ENCODE results near the gene CAMK2N2.

- TF ChIP-seq ZNF175 (CRISPR knock-in tag; IDR thresholded peaks at IDR 0.05; ENCODE audit: low read depth): no peak
- no peak for TF ChIP-seq ZKSCAN1 (IDR thresholded peaks at IDR 0.05; ENCODE audit: low read depth, low read length)
- no peak for TF ChIP-seq RFX5 (IDR thresholded peaks at IDR 0.05; ENCODE audit: low read depth, low read length)
- TF ChIP-seq TBP (optimal IDR thresholded peaks at IDR 0.05; ENCODE audit: low read depth, low read length): no peak
- TF ChIP-seq ZBTB7A (IDR thresholded peaks at IDR 0.05; ENCODE audit: borderline replicate concordance, control insufficient read depth, low read depth, low read length): no peak
- TF ChIP-seq CHD4 (IDR thresholded peaks at IDR 0.05; ENCODE audit: insufficient read depth, insufficient replicate concordance, low read depth, low read length, poor library complexity, severe bottlenecking): no peak
Measured at GRCh38 chr3:184290331-184290730, 29.0 kb upstream of the CAMK2N2 start.

Data from K562 (cell line).